Retinal pigment epithelial cell (primary cell): Measurements from ENCODE around the gene TBC1D14.

ENCODE experiments used
- DNase-seq: peaks from one replicate; pipeline ENCODE4 v3.0.0-alpha.2; 2010; ENCODE audit warnings: low read depth
- H3K4me3 ChIP-seq: 2 replicates; pipeline ENCODE4 v1.5.1; 2011; ENCODE audit warnings: mild to moderate bottlenecking, low read length, control low read depth, moderate library complexity
- CTCF ChIP-seq: conservative IDR thresholded peaks from 2 replicates; pipeline ENCODE4 v1.5.1; 2011; ENCODE audit warnings: low read depth, low read length, control low read depth, inconsistent platforms

Gene TBC1D14

GRCh38 chr4:6932475-6932874 lies 22.8 kb downstream of the TBC1D14 start:
- H3K4me3 ChIP-seq, result no peak overlapping the region
- no peak for DNase-seq

GRCh38 chr4:6932918-6933317 lies 23.3 kb downstream of the TBC1D14 start:
- TF ChIP-seq CTCF, result no peak
- no peak overlapping the region for H3K4me3 ChIP-seq
- no peak for DNase-seq

More at GRCh38 chr4:6932475-6932874, 22.8 kb downstream of the TBC1D14 start:
- no peak for TF ChIP-seq CTCF

GRCh38 chr4:6933691-6934430 lies 24.2 kb downstream of the TBC1D14 start:
- no peak for TF ChIP-seq CTCF
- no peak for DNase-seq
- H3K4me3 ChIP-seq, result no peak overlapping the region

GRCh38 chr4:6935965-6936364 lies 26.3 kb downstream of the TBC1D14 start:
- no peak for DNase-seq
- TF ChIP-seq CTCF, result no peak
- no peak overlapping the region for H3K4me3 ChIP-seq

- no peak overlapping the region for H3K4me3 ChIP-seq
- no peak for TF ChIP-seq CTCF
- no peak for DNase-seq
These were observed 27.6 kb downstream of the TBC1D14 start for GRCh38 chr4:6937201-6937600.

GRCh38 chr4:6937754-6938153 lies 28.1 kb downstream of the TBC1D14 start:
- no peak for TF ChIP-seq CTCF
- no peak for DNase-seq
- H3K4me3 ChIP-seq, result no peak overlapping the region

- DNase-seq, result no peak
- H3K4me3 ChIP-seq, result no peak overlapping the region
- TF ChIP-seq CTCF, result no peak
These were observed 28.6 kb downstream of the TBC1D14 start for GRCh38 chr4:6938237-6938636.
